Activated CD8-positive, alpha-beta memory T cell treated with anti-CD3 and anti-CD28 coated beads, Interleukin-2, amount 50 U/mL, for 24 hours (primary cell): ENCODE data around the gene TEC.
"Not testable (repeated sequence)": the region's sequence is repeated elsewhere in the genome, so short reads cannot be mapped to it uniquely, and the experiment has no call there.

ENCODE experiments used
- DNase-seq: peaks from one replicate; pipeline ENCODE4 v3.0.0-alpha.2; 2020; ENCODE audit errors: extremely low read depth

The TEC gene

DNA sequence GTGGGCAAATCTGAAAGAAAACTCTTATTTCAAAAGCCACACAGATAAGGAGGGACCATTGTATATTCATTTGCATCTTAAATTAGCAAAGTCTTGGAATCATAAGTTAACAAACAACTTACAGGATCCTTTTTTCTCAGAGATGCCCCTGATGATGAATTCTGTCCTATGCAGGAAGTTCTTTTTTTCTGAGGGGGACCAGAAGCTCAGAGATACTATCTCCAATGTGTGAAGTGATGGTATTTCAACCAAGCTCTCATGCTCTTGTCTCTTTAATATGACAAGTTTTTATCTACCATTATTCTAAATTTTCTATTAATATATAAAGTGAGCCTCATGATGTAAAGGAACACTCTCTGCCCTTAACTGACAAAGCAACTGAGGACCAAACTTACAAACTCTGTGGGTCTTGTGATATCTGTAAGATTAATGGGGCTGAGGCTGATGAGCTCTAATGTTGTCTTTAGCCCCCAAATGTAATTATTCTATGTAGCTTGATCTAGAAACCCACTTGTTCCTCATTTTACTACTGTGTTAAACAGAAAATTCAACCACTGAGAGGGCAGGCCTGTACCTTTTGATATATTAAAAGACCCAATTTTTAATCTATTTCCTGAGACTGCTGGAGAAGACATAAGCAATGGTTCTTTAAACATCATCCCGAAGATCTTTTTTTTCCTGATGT lies 27.0 kb downstream of the TEC start:
- DNase-seq: no peak

DNA sequence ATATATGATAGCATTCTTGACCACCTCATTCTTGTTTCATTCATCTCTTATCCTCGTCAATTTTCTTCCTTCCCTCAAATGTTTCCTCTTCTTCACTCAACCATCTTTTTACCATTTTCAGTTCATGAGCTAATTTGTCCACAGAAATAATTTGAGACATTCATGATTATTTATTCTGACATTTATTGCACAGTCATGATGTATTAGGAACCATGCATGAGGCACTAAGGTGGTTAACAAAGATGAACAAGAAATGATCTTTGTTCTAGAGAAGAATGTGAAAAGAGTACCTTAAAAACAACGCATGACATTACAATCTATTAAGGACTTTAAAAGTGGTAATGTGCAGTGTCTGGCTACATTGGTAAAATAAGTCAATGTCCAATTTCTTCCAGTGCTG lies 27.9 kb downstream of the TEC start:
- no peak for DNase-seq

DNA sequence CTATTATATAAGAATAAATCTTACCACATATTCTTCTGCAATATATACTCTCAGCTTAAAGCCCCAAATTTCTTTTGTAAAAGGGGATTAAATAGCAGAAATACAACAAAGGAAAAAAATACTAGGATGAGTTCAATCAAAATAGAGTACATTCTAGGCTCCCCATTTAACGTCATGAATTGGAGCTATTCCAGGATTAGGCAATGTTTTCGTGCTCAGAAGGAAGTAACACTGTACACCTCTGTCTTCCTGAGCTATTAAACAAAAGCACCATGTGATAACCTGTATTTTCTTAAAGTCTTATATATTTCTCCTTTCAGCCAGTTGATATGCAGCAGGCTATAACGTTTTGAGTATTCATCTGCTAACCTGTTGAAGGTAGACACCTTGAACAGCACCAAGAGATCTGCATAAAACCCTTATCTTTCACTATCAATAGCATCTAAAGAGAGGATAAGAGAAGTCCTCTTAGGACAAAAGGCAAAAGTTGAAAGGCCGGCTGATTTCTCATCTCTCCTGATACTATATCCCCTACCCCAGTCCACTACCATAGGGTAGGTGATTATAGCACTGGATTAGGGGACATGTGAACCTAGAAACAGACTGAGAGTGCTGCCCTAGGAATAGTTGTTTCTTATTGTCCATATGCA lies 31.5 kb downstream of the TEC start:
- DNase-seq: no peak

DNA sequence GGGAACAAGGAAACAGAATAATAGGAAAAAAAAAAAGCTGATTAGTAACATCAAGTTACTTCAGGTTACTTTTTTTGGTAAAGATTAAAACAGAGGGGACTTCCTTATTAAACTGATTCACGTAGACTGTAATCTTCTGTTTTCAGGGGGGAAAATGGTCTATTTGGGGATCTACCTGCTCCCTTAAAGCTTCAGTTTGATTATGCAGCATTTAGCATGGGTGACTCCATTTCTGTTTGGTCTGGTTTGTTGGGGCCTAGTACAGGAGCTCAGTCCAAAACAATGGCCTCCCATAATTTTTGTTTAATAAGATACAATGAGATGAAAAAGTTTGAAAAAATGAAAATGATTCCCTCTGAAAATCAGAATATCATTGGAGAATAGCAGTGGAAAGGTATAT lies 34.6 kb downstream of the TEC start:
- no peak for DNase-seq

DNA sequence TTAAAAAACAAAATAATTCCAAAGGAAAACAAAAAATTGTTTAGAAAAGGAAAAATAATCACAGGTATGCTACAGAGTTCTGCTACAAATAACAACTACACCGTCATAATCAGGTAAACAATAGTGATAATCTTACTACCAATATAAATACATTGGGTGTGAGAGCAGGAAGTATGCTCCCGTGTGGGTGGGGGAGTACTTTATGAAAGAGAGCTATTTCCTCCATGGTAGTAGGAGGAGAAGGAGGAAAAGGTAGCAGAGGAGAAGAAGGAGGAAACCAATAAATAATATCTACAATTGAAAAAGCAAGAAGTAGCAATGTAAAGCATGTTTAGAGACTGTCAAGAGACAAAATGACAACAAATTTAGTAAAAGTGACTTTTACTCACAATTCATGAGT lies 35.1 kb downstream of the TEC start:
- no peak for DNase-seq

DNA sequence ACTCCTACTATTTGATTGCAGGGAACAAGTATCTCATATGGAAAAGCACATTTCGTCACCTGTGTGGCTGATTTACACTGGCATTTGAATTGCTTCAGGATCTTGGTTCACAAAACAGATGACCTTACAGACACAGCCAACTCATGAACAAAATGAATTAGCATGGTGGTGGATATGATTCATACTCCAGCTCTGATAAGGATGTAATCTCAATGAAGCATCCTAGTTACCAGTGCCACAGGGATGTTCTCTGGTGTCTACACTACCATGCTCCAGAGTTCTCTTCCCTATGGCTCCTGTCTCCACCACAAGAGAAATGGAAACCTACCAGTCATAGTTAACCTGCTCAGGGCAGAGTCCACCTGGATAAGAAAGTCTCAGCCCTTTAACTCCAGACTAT lies 40.7 kb downstream of the TEC start:
- DNase-seq: no peak

DNA sequence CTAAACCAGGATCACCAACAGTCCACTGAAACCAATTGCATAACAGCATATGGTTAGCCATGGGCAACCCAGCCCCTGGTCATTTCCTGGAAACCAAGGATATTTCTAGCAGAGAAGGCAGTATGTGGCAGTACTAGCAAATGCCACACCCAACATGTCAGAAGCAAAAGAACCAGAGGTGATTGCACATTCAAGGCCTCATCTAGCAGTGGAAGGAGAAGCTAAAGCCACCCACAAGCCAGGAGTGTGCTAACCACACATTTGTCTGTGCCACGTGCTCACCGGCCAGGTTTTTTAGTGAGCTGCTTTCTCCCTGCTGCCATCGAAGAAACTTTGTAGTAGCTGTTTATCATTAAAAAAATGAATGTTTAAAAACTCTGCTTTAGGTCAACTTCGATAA lies 42.0 kb downstream of the TEC start:
- no peak for DNase-seq

DNA sequence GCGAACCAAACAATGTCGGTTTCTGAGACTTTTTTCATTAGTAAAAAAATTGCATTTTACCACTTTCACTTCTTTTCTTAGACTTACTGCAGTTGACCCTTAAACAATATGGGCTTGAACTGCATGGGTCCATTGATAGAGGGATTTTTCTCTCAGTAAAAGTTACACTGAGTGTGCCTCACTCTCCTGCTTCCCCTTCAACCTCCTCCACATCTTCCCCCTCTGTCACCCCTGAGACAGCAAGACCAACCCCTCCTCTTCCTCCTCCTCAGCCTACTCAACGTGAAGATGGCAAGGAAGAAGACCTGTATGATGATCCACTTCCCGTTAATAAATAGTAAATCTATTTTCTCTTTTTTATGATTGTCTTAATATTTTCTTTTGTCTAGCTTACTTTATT lies 43.4 kb downstream of the TEC start:
- DNase-seq: no peak

DNA sequence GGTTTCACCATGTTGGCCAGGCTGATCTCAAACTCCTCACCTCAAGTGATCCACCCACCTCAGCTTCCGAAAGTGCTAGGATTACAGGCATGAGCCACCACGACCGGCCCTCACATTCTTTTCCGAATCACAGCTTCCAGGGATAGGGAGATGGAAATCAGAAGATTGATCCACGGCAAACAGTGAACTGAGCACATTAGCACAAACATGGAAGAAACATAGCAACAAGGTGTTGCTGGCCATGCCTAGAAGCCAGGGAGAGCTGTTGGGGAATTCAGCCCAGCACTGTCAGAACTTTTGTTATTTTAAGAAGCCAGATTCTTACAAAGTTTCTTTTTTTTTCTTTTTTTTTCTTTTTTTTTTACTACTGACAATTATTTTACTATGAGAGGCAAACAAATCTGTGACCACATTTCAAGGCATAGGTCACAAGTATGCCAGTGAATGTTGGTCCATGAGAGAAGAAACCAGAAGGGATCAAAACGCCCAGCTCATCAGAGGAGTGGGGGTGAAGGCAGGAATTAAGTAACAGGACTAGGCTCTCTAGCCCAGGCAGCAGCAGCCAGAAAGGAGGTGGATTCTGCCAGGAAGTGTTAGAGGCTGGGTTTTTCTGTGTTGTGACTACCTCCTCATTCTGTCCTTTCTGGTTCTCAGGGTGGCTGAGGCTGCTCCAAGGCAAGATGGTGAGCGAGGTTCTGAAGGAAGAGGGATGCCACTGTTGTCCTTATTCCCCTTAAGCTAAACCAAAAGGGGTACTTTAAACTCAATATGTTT lies 44.1 kb downstream of the TEC start:
- DNase-seq: no peak

DNA sequence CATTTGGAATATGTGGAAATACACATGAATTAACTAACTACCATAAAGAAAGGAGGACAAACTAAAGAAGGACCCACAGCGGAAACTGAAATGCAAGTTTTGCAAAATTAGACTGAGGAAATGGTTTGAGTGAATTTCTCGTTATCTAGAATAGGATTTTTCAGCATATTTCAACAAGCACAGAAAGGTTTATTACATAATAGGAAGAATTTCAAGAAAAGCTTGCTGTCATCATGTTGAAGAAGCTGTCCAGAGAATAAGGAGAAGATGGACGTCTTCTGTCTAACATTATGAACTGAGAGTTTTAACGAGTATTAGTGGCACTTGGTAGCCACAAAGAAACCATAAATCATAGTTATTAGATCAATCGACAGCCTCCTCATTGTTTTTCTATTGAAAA lies 45.0 kb downstream of the TEC start:
- DNase-seq: no peak

DNA sequence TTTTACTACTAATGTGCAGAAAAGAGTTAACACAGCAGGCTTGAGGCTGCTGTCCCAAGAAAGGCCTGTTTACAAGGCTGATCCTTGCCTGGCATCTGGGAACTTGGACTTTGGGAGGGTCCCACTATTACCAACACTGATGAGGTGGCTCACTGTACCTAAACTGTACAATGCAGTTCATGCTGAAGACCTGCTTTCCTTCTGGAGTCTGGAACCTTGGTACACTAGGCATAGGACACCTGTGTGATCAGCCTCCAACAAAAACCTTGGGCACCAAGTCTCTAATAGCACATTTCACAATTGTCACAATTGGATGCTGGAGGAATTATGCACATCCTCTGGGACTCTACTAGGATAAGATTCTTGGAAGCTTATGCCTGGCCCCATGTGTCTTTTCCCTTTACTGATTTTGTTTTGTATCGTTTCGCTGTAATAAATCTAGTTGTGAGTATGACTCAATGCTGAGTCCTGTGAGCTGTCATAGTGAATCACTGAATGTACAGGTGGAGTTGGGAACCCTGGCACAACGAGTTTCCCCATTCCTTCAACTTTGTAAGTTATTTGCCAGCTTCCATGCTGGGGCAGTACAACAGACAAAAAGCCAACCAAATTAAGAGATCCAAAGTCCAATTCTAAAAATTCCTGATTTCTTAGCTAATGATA lies 45.9 kb downstream of the TEC start:
- no peak for DNase-seq

DNA sequence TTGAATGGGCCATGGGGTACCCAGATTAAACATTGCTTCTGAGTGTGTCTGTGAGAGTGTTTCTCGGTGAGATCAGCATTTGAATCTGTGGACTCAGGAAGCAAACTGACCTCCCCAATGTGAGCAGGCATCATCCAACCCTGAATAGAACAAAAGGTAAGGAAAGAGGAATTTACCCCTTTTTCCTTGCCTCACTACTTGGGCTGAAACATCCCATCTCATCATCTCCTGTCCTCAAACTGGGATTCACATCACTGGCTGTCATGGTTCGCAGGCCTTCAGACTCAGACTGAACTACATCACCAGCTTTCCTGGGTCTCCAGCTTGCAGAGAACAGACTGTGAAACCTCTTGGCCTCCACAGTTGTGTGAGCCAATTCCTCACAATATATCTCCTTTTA lies 47.1 kb downstream of the TEC start:
- DNase-seq: no peak

DNA sequence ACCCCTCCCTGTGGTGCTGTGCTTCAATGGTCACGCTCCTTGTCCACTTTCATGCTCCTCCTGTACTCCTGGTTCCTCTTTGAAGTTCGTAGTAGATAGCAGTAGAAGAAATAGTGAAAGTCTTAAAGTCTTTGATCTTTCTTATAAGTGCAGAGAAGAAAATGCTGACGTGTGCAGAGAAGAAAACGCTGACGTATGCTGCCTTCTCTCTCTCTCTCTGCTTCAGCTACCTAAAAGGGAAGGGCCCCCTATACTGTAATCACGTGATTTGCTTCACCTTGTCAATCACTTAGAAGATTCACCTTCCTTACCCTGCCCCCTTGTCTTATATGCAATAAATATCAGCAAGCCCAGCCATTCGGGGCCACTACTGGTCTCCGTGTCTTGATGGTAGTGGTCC lies 50.2 kb downstream of the TEC start:
- not testable (repeated sequence) for DNase-seq

DNA sequence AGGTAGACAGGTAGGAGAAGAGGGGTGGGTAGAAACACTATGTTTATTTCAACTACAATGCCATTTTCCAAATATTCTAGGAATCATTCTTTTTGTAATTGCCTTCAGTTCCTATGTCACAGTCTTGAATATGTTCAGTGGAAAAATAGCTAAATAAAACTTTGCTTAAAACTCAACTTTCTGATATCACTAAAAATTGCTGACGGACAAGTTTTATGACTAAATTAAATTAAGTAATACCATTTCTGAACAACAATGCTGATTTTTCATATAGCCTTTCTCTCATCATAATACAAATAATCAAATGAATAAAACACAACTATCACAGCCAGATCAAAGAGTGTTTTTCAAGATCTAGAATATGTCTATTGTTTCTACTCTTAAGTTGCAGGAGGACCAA lies 53.1 kb downstream of the TEC start:
- no peak for DNase-seq

DNA sequence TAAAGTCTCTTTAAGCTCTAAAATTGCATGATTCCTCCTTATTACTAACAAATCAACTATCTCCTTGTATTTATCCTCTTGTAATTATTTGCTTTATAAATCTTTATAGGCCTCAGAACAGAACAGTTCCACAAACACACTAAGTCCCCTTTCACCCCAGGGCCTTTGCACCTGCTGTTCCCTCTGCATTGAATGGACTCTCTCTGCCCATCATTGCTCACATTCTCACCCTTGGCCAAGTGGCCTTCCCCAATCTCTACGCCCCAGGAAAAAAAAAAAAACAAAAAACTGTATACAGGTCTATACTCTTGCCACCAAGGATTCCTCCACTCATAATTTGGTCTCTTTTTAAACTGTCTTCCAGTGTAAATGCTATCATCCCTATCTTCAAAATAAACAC lies 53.7 kb downstream of the TEC start:
- no peak for DNase-seq

DNA sequence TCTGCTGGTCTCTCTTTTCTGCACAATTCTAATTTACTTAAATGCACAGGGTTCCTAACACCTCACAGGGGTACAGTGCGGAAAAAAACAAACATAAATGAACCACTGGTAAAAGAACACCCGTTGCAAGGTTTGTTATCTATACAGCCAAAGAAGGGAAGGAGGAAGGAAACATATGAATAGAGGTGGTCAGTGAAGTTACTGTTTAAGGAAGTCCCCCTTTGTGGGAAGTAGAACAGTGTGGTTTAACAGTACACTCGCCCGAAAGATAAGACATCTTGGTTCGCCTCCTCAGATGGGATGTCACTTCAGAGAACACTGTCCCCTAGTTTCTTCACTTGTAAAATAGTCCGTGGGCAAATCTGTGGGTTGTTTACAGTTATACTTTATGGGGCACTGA lies 57.5 kb downstream of the TEC start:
- no peak for DNase-seq

DNA sequence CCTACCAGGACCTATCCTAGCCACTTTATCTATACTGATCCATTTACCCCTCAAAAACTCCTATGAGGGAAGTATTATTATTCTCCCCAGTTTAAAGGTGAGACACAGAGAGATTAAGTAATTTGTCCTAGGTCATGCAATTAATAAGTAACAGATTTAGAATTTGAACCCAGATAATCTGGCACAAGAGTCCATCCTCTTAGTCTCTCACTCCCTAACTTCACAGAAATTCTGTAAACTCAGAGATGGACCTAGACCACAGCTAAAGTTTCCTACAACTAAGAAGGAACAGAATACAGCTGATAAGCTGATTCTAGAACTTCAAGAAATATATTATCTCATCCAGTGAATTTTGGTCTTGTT lies 58.7 kb downstream of the TEC start:
- no peak for DNase-seq

DNA sequence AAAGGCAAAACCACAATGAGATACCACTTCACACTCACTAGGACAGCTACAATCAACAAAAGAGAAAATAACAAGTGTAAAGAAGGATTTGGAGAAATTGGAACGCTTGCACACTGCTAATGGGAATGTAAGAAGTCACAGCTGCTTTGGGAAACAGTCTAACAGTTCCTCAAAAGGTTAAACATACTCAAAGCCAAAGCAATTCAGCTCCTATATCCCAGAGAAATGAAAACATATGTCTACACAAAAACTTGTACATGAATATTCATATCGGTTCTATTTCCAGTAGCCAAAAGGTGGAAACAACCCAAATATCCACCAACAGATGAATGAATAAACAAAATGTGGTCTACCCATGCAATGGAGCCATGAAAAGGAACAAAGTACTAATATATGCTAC lies 64.0 kb downstream of the TEC start:
- DNase-seq: no peak

DNA sequence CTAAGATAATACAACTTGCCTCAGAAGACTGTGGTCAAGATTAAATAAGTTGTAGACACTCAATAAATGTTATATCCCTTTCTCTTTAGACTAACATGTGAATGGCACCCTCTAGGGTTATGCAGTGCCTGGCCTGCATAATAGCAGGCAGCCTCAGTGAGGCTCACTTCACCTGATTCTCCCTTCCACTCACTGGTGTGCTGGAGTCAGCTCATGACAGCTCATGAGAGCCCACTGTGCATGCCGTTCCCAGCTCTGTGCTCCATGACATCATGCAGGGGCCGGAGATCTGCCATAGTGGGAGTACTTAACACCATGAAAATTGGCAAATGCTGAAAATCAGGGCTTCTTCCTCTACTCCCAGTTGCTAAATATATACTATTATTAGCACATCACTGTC lies 64.5 kb downstream of the TEC start:
- DNase-seq: no peak

DNA sequence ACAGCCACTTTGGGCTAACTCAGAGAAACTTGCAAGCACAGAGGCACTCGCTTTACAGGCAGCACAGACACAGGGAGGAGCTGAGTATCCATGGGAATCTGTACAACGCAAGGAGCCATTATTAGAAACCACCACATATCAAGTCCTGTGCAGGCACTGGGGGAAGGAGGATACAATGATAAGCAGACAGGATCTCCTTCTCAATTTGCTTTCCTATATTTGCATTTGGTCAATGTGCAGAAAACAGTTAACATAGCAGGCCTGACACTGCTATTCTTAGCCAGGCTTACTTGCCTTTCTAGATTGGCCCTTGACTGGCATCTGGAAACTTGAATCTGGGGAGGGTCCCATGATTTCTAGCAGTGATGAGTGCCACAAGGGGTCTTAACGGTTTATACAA lies 65.8 kb downstream of the TEC start:
- no peak for DNase-seq

DNA sequence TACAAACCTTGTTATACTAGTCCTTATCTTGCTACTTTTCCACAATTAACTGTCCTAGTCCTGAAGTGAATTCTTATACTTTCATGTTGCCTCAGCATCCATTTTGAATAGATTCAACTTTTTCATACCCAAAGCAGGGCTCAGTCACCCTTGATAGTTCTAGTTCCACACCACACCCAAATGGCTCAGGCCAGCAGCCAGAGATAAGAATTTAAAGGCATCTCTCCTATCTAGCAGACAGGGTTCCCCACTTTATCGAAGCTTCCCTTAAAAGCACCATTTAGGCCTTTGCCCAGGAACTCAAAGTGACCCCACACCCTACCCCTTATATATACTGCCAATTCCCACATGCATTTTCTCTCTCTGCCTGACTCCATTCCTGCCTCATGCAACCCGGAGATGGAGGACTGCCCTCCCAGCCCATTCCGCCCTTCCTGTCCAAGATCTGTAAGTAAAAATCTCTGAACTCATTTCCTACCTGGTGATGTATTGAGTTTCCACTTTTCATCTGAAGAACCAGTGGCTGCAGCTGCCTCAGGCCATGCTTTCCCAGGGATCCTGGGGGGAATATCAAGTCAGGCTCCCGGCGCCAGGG lies 71.9 kb downstream of the TEC start:
- no peak for DNase-seq

DNA sequence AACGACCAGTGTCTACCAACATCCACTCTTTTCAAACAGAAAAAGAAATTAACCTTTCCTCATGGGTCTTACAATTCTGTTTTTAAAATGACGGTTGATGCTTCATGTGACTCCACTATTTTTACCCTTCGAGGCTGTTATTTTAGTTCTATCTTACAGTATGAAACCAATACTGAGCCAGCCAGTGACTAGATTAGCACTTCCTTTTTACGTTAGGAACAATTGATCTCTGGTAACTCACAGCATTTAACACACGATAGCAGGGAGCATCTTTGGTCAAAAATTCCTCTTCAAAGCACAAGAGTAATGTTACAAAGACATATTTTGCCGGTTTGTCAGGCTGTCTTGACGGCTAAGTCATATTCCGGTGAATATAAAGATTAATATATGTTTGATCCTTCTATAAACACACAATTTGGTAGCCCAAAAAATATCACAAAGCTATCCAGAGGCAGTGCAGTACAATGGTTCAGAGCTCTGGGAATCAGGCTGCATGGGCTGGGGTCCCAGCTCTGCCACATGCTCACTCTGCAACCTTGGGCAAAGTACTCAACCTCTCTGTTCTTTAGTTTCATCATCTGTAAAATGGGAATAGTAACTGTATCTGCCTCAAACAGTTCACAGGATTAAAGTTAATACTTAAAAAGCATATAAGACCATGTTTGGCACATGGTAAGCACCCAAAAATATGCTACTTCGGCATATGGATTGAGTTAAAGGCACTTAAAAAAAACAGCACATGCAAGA lies 72.7 kb downstream of the TEC start:
- DNase-seq: no peak
